PC-3 (cell line): ENCODE measurements around the gene PMFBP1.

Source experiments
- EZH2 ChIP-seq: fragments of 300-600 bp; sonication (generic); IDR thresholded peaks from one replicate; pipeline ENCODE4 v1.6.1; 2017; ENCODE audit warnings: antibody characterized with exemption, mild to moderate bottlenecking, low read length; ENCODE audit not compliant: unreplicated experiment
- EZH2phosphoT487 ChIP-seq: fragments of 300-600 bp; sonication (generic); IDR thresholded peaks from 2 replicates; pipeline ENCODE4 v1.6.1; 2018; ENCODE audit warnings: mild to moderate bottlenecking, antibody characterized with exemption, low read length, borderline replicate concordance
- TF ChIP-seq, protein P1 (sequence below): fragments of 300-600 bp; sonication (generic); conservative IDR thresholded peaks from 2 replicates; pipeline ENCODE4 v1.5.1; 2017; ENCODE audit warnings: antibody characterized with exemption, low read depth, mild to moderate bottlenecking, low read length

DNA sequence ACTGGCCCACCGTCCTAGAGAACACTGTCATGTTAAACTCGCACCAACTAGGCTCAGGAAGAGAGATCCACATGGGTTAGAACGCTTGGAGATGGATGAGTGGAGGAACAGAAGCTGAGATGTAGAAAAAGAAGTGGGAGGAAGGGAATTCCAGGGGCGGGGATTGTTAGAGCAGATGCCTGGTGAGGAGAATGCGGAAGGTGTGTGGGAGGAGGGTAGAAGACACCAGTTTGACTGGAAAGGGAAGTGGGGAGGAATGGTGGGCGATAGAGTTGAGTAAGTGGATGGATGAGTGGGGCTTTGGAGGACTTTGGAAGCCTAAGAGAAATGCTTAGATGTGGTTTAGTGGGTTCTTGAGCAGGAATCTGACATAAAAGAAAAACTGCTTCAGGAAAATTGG is 40.9 kb downstream of the PMFBP1 start:
- TF ChIP-seq, protein P1, sequence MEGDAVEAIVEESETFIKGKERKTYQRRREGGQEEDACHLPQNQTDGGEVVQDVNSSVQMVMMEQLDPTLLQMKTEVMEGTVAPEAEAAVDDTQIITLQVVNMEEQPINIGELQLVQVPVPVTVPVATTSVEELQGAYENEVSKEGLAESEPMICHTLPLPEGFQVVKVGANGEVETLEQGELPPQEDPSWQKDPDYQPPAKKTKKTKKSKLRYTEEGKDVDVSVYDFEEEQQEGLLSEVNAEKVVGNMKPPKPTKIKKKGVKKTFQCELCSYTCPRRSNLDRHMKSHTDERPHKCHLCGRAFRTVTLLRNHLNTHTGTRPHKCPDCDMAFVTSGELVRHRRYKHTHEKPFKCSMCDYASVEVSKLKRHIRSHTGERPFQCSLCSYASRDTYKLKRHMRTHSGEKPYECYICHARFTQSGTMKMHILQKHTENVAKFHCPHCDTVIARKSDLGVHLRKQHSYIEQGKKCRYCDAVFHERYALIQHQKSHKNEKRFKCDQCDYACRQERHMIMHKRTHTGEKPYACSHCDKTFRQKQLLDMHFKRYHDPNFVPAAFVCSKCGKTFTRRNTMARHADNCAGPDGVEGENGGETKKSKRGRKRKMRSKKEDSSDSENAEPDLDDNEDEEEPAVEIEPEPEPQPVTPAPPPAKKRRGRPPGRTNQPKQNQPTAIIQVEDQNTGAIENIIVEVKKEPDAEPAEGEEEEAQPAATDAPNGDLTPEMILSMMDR: no peak
- TF ChIP-seq EZH2phosphoT487 (no peak), EZH2 (no peak)
